HEK293T (cell line): Measurements from ENCODE around the gene KRTAP10-9.
"Not testable (repeated sequence)": the region's sequence is repeated elsewhere in the genome, so short reads cannot be mapped to it uniquely, and the experiment has no call there.

Experiments used
- BHLHE40 ChIP-seq: fragments of 450-650 bp; IDR thresholded peaks from 2 replicates; pipeline ENCODE4 v1.6.1; 2016; ENCODE audit warnings: mild to moderate bottlenecking, moderate library complexity, borderline replicate concordance
- CTBP1 ChIP-seq: fragments of 450-650 bp; IDR thresholded peaks from 2 replicates; pipeline ENCODE4 v1.6.1; 2016; ENCODE audit warnings: borderline replicate concordance
- ELF4 ChIP-seq: fragments of 450-650 bp; IDR thresholded peaks from 2 replicates; pipeline ENCODE4 v1.6.1; 2017; ENCODE audit warnings: antibody characterized with exemption
- FOXM1 ChIP-seq: fragments of 450-650 bp; IDR thresholded peaks from 2 replicates; pipeline ENCODE4 v1.6.1; 2017; ENCODE audit warnings: mild to moderate bottlenecking, borderline replicate concordance
- HDGF ChIP-seq: fragments of 450-650 bp; IDR thresholded peaks from 2 replicates; pipeline ENCODE4 v1.6.1; 2017; ENCODE audit warnings: antibody characterized with exemption, borderline replicate concordance
- L3MBTL2 ChIP-seq: fragments of 450-650 bp; conservative IDR thresholded peaks from 2 replicates; pipeline ENCODE4 v1.6.1; 2016; ENCODE audit warnings: mild to moderate bottlenecking
- LEF1 ChIP-seq: fragments of 450-650 bp; IDR thresholded peaks from 2 replicates; pipeline ENCODE4 v1.6.1; 2017; ENCODE audit warnings: mild to moderate bottlenecking, borderline replicate concordance
- SUZ12 ChIP-seq: fragments of 450-650 bp; IDR thresholded peaks from 2 replicates; pipeline ENCODE4 v1.6.1; 2016; ENCODE audit warnings: mild to moderate bottlenecking
- TARDBP ChIP-seq: fragments of 450-650 bp; IDR thresholded peaks from 2 replicates; pipeline ENCODE4 v1.6.1; 2016
- ZNF384 ChIP-seq: fragments of 450-650 bp; IDR thresholded peaks from 2 replicates; pipeline ENCODE4 v1.6.1; 2016

GRCh38 chr21:44637851-44638348 lies 11.0 kb downstream of the KRTAP10-9 start:
- not testable (repeated sequence) for TF ChIP-seq ZNF384, LEF1, SUZ12, BHLHE40, TARDBP, ELF4, FOXM1, CTBP1, HDGF, L3MBTL2
